Measurements from ENCODE around the gene FLNB. TPM values are rescaled to one million over a fixed set of nuclear protein-coding genes. Genes with fewer than 3 reads are reported as not detected.

The FLNB gene
- total RNA-seq, 1 donor from 2014 or later: 72.9 TPM

DNA sequence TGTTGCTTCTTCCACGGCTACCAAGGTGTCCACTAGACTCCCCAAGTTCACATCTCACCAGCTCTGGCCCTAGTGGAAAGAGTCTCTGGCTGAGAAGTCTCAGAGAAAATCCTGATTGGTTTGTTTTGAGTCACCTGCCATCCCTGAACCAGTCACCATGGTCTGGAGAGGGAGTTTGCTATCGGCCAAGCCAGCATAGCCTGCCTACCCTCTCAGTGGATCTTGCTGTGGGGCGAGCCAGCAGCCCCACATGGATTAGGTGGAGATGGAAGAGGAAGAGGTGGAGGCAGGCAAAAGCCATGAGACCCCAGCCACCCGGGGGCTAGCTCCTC, 48.1 kb upstream of the FLNB start:
- H3K27me3 Mint-ChIP-seq (ENCODE audit: unreplicated experiment): no peaks in the 10 kb centered on the region
- H3K4me1 Mint-ChIP-seq (ENCODE audit: unreplicated experiment): peaks cover 26% of the 10 kb centered on the region
- H3K36me3 Mint-ChIP-seq (ENCODE audit: unreplicated experiment): no peaks in the 10 kb centered on the region
- no peak for DNase-seq (ENCODE audit: extremely low spot score, unreplicated experiment)
- H3K9me3 Mint-ChIP-seq (ENCODE audit: unreplicated experiment): no peaks in the 10 kb centered on the region
- H3K27ac Mint-ChIP-seq (ENCODE audit: unreplicated experiment): peak overlapping the region; percentile 82
- no peak overlapping the region for H3K4me3 Mint-ChIP-seq (ENCODE audit: unreplicated experiment)
- TF ChIP-seq, protein P1, sequence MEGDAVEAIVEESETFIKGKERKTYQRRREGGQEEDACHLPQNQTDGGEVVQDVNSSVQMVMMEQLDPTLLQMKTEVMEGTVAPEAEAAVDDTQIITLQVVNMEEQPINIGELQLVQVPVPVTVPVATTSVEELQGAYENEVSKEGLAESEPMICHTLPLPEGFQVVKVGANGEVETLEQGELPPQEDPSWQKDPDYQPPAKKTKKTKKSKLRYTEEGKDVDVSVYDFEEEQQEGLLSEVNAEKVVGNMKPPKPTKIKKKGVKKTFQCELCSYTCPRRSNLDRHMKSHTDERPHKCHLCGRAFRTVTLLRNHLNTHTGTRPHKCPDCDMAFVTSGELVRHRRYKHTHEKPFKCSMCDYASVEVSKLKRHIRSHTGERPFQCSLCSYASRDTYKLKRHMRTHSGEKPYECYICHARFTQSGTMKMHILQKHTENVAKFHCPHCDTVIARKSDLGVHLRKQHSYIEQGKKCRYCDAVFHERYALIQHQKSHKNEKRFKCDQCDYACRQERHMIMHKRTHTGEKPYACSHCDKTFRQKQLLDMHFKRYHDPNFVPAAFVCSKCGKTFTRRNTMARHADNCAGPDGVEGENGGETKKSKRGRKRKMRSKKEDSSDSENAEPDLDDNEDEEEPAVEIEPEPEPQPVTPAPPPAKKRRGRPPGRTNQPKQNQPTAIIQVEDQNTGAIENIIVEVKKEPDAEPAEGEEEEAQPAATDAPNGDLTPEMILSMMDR (IDR thresholded peaks at IDR 0.05): no peak

DNA sequence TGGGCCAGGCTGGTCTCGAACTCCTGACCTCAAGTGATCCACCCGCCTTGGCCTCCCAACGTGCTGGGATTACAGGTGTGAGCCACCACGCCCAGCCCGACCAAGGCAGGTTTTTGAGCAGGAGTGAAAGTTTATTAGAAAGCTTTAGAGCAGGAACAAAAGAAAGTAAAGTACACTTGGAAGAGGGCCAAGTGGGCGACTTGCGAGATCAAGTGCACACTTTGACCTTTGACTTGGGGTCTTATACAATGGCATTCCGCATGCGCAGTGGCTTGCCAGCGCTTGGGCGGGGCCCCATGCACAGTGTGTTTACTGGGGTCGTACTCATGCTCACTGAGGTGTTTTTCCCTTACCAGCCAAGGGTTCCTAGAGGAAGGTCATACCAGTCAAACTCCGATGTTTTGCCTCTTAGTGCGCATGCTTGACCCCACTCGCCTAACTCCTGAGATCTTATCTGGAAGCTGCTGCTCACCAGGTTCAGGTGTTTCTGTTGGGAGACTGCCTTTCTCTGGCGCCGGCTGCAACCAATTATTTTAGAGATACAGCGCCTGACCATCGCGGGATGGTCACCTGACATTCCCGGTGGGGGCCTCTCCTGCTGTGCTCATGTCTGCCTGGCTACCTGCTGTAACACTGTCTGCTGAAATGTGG, 46.9 kb upstream of the FLNB start:
- H3K4me1 Mint-ChIP-seq (ENCODE audit: unreplicated experiment): peaks cover 26% of the 10 kb centered on the region
- no peaks in the 10 kb centered on the region for H3K27me3 Mint-ChIP-seq (ENCODE audit: unreplicated experiment)
- no peak for DNase-seq (ENCODE audit: extremely low spot score, unreplicated experiment)
- no peak overlapping the region for H3K4me3 Mint-ChIP-seq (ENCODE audit: unreplicated experiment)
- TF ChIP-seq, protein P1 (IDR thresholded peaks at IDR 0.05): no peak
- no peak overlapping the region for H3K27ac Mint-ChIP-seq (ENCODE audit: unreplicated experiment)
- no peaks in the 10 kb centered on the region for H3K9me3 Mint-ChIP-seq (ENCODE audit: unreplicated experiment)
- no peaks in the 10 kb centered on the region for H3K36me3 Mint-ChIP-seq (ENCODE audit: unreplicated experiment)

DNA sequence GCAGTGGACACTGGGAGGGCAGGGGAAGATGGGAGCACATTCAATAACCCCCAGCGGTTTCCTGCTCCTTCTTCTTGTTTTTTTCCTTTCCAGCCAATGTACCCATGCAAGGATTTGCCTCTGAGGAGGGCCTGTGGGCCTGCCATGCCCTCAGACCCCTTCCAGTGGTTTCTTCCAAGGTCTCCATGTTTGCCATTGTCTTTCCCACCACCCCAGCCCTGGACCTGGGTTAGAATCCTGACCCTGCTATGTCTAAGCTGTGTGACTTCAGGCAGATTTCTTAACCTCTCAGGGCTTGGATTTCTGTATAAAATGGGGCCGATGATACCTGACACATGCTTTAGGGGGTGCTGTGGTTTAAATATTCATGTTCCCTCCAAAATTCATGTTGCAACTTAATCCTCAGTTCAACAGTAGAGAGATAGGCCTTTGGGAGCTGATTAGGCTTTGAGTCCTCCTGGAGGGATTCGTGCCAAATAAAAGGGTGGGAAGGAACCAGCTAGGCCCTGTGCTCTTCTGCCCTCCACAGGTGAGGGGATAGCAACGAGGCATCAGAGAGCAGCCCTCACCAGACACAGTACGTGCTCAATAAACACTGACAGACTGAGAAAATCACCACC, 46.3 kb upstream of the FLNB start:
- H3K4me3 Mint-ChIP-seq (ENCODE audit: unreplicated experiment): no peak overlapping the region
- no peaks in the 10 kb centered on the region for H3K36me3 Mint-ChIP-seq (ENCODE audit: unreplicated experiment)
- TF ChIP-seq, protein P1 (IDR thresholded peaks at IDR 0.05): peak; percentile 45
- peaks cover 28% of the 10 kb centered on the region for H3K4me1 Mint-ChIP-seq (ENCODE audit: unreplicated experiment)
- no peak for DNase-seq (ENCODE audit: extremely low spot score, unreplicated experiment)
- H3K27ac Mint-ChIP-seq (ENCODE audit: unreplicated experiment): no peak overlapping the region
- H3K27me3 Mint-ChIP-seq (ENCODE audit: unreplicated experiment): no peaks in the 10 kb centered on the region
- H3K9me3 Mint-ChIP-seq (ENCODE audit: unreplicated experiment): no peaks in the 10 kb centered on the region

DNA sequence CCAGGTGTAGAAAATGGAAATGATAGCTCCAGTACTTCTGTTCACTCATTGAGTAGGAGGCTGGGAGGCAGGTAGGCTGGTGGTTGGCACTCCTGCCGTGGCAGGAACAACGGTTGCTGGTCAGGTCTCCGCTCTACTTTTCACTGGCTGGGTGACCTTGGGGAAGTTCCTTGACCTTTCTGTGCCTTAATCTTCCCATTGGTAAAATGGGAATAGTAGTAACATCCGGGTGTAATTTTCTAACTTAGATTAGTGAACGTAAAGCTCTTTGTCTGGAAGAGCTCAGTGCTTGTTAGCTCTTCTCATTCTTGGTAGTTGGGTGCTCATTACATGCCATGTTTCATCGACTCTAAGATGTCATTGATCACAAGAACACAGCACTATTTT, 45.8 kb upstream of the FLNB start:
- no peaks in the 10 kb centered on the region for H3K27me3 Mint-ChIP-seq (ENCODE audit: unreplicated experiment)
- H3K27ac Mint-ChIP-seq (ENCODE audit: unreplicated experiment): no peak overlapping the region
- H3K36me3 Mint-ChIP-seq (ENCODE audit: unreplicated experiment): no peaks in the 10 kb centered on the region
- no peak for DNase-seq (ENCODE audit: extremely low spot score, unreplicated experiment)
- no peaks in the 10 kb centered on the region for H3K9me3 Mint-ChIP-seq (ENCODE audit: unreplicated experiment)
- no peak overlapping the region for H3K4me3 Mint-ChIP-seq (ENCODE audit: unreplicated experiment)
- TF ChIP-seq, protein P1 (IDR thresholded peaks at IDR 0.05): no peak
- peaks cover 33% of the 10 kb centered on the region for H3K4me1 Mint-ChIP-seq (ENCODE audit: unreplicated experiment)

DNA sequence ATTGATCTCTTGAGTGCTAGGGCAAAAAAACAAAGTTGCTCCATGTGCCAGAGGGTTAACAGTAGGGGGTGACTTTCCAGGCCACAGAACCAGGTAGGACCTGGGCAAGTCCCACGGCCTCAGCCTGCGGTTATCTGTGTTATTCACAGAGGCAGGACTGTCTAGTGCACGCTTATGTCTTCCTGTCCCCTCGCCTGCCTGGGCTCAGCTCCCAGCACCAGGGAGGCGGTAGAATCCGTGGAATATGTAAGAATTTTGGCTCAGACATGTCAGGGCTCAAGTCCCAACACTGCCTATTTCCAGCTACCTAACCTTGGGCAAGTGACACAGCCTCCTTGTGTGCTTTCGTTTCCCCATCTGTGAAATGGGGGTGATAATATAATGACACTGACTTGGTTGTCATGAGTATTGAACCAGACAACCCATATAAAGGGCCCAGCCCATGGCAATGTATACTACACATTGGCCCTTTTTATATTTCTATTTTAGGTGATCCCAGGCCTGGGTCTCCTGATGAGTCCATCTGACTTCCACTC, 44.3 kb upstream of the FLNB start:
- no peak for DNase-seq (ENCODE audit: extremely low spot score, unreplicated experiment)
- H3K36me3 Mint-ChIP-seq (ENCODE audit: unreplicated experiment): no peaks in the 10 kb centered on the region
- no peak overlapping the region for H3K27ac Mint-ChIP-seq (ENCODE audit: unreplicated experiment)
- TF ChIP-seq, protein P1 (IDR thresholded peaks at IDR 0.05): no peak
- no peaks in the 10 kb centered on the region for H3K27me3 Mint-ChIP-seq (ENCODE audit: unreplicated experiment)
- peaks cover 29% of the 10 kb centered on the region for H3K4me1 Mint-ChIP-seq (ENCODE audit: unreplicated experiment)
- H3K4me3 Mint-ChIP-seq (ENCODE audit: unreplicated experiment): no peak overlapping the region
- H3K9me3 Mint-ChIP-seq (ENCODE audit: unreplicated experiment): no peaks in the 10 kb centered on the region
